HG03575 (cell line): ENCODE results near the gene TSSK3.

Experiments
- ATAC-seq: cut with Tn5 transposase; IDR thresholded peaks from one replicate; pipeline ENCODE4 v1.9.1; 2021; ENCODE audit not compliant: unreplicated experiment, insufficient number of reproducible peaks, low FRiP score; ENCODE audit errors: extremely low read depth

The TSSK3 gene

GRCh38 chr1:32362474-32363313 is at the start of gene TSSK3, which contains the start of gene FAM229A:
Gene TSSK3, plus strand, starts transcription at chr1:32362539. Its CDS starts 163 bp downstream, at chr1:32362702.
Gene FAM229A, minus strand, starts transcription at chr1:32362485. Its CDS starts 394 bp downstream, at chr1:32362091.
- ATAC-seq: no peak

GRCh38 chr1:32316903-32317277 is 45.4 kb upstream of the TSSK3 start:
- ATAC-seq: no peak

- ATAC-seq: no peak
These were observed 44.0 kb upstream of the TSSK3 start for GRCh38 chr1:32318127-32318869.

- no peak for ATAC-seq
These were observed 40.5 kb upstream of the TSSK3 start for GRCh38 chr1:32321712-32322291.

- ATAC-seq: no peak
These were observed 35.1 kb upstream of the TSSK3 start for GRCh38 chr1:32327204-32327603.

GRCh38 chr1:32329931-32330466 is 32.3 kb upstream of the TSSK3 start:
- ATAC-seq: no peak

- no peak for ATAC-seq
These were observed 31.7 kb upstream of the TSSK3 start for GRCh38 chr1:32330558-32331151.

- no peak for ATAC-seq
These were observed 30.8 kb upstream of the TSSK3 start for GRCh38 chr1:32331549-32331948.

- no peak for ATAC-seq
These were observed 29.9 kb upstream of the TSSK3 start for GRCh38 chr1:32332290-32333079.

GRCh38 chr1:32333251-32333963 is 28.9 kb upstream of the TSSK3 start:
- no peak for ATAC-seq

GRCh38 chr1:32334274-32334861 is 28.0 kb upstream of the TSSK3 start:
- ATAC-seq: no peak

GRCh38 chr1:32334864-32335534 is 27.3 kb upstream of the TSSK3 start:
- ATAC-seq: no peak

GRCh38 chr1:32335535-32335789 is 26.9 kb upstream of the TSSK3 start:
- ATAC-seq: no peak

- ATAC-seq: no peak
These were observed 26.3 kb upstream of the TSSK3 start, which contains the start of gene MARCKSL1 for GRCh38 chr1:32335790-32336590. Gene MARCKSL1, minus strand, starts transcription at chr1:32336233. Its CDS starts 200 bp downstream, at chr1:32336033.

- no peak for ATAC-seq
These were observed 25.8 kb upstream of the TSSK3 start for GRCh38 chr1:32336591-32336932.

- no peak for ATAC-seq
These were observed 25.2 kb upstream of the TSSK3 start for GRCh38 chr1:32336963-32337675.
